HepG2 (cell line): Measurements from ENCODE around the gene SF3A2. TPM values are rescaled to one million over a fixed set of nuclear protein-coding genes. Genes with fewer than 3 reads are reported as not detected.

Experiments used
- ARID2 ChIP-seq: sonication (generic); formaldehyde crosslinking; IDR thresholded peaks from 2 replicates; pipeline ENCODE4 v1.8.1; 2022; ENCODE audit warnings: mild to moderate bottlenecking, missing genetic modification reagents, borderline replicate concordance
- ATF1 ChIP-seq: IDR thresholded peaks from 2 replicates; pipeline ENCODE4 v1.6.1; 2016; ENCODE audit warnings: mild to moderate bottlenecking, control low read depth
- CSRNP2 ChIP-seq: sonication (generic); formaldehyde crosslinking; conservative IDR thresholded peaks from 2 replicates; pipeline ENCODE4 v1.8.0; 2022; ENCODE audit warnings: low read depth, missing genetic modification reagents
- ETS1 ChIP-seq: sonication (generic); formaldehyde crosslinking; IDR thresholded peaks from 2 replicates; pipeline ENCODE4 v1.4.0; 2020; ENCODE audit warnings: missing genetic modification reagents
- GZF1 ChIP-seq: sonication (generic); formaldehyde crosslinking; IDR thresholded peaks from 2 replicates; pipeline ENCODE4 v1.5.1; 2020; ENCODE audit warnings: mild to moderate bottlenecking, missing genetic modification reagents
- HINFP ChIP-seq: sonication (generic); formaldehyde crosslinking; IDR thresholded peaks from 2 replicates; pipeline ENCODE4 v1.4.0; 2020; ENCODE audit warnings: low read depth, mild to moderate bottlenecking, missing genetic modification reagents
- HOMEZ ChIP-seq: IDR thresholded peaks from 2 replicates; pipeline ENCODE4 v1.6.1; 2016; ENCODE audit warnings: low read depth
- MZF1 ChIP-seq: sonication (generic); formaldehyde crosslinking; IDR thresholded peaks from 2 replicates; pipeline ENCODE4 v1.8.1; 2023; ENCODE audit warnings: mild to moderate bottlenecking, missing genetic modification reagents, borderline replicate concordance
- POLR2AphosphoS5 ChIP-seq: IDR thresholded peaks from 2 replicates; pipeline ENCODE4 v1.6.1; 2012; ENCODE audit warnings: low read depth, low read length
- RNF219 ChIP-seq: sonication (generic); formaldehyde crosslinking; IDR thresholded peaks from 2 replicates; pipeline ENCODE4 v1.5.0; 2020; ENCODE audit warnings: mild to moderate bottlenecking, missing genetic modification reagents
- SATB2 ChIP-seq: sonication (generic); formaldehyde crosslinking; IDR thresholded peaks from 2 replicates; pipeline ENCODE4 v1.5.0; 2020; ENCODE audit warnings: missing genetic modification reagents
- SMC3 ChIP-seq: IDR thresholded peaks from 2 replicates; pipeline ENCODE4 v1.6.1; 2011; ENCODE audit warnings: low read length, improper control_type of control experiment
- SSRP1 ChIP-seq: IDR thresholded peaks from 2 replicates; pipeline ENCODE4 v1.6.1; 2016; ENCODE audit warnings: control low read depth
- ZBTB26 ChIP-seq: IDR thresholded peaks from 2 replicates; pipeline ENCODE4 v1.6.1; 2016; ENCODE audit warnings: missing compliant biosample characterization, missing genetic modification reagents, borderline replicate concordance
- ZMYM4 ChIP-seq: sonication (generic); formaldehyde crosslinking; IDR thresholded peaks from 2 replicates; pipeline ENCODE4 v1.8.1; 2023; ENCODE audit warnings: mild to moderate bottlenecking, missing genetic modification reagents
- ZNF253 ChIP-seq: sonication (generic); formaldehyde crosslinking; IDR thresholded peaks from 2 replicates; pipeline ENCODE4 v1.8.0; 2022; ENCODE audit warnings: mild to moderate bottlenecking, missing genetic modification reagents, borderline replicate concordance
- ZNF546 ChIP-seq: sonication (generic); formaldehyde crosslinking; conservative IDR thresholded peaks from 2 replicates; pipeline ENCODE4 v1.8.1; 2023; ENCODE audit warnings: mild to moderate bottlenecking, missing genetic modification reagents
- ZNF564 ChIP-seq: sonication (generic); formaldehyde crosslinking; IDR thresholded peaks from 2 replicates; pipeline ENCODE4 v1.8.1; 2023; ENCODE audit warnings: mild to moderate bottlenecking, missing genetic modification reagents
- ZNF607 ChIP-seq: sonication (generic); formaldehyde crosslinking; IDR thresholded peaks from 2 replicates; pipeline ENCODE4 v1.5.1; 2020; ENCODE audit warnings: missing genetic modification reagents, mild to moderate bottlenecking, borderline replicate concordance
- polyA plus RNA-seq, 8 experiments: library from polyadenylated mRNA; depleted of rRNA in 3 of 8; stranded (reverse) in 7 of 8; unstranded in 1 of 8; fragments of >200 nt; fragmentation: Illumina TruSeq in 4 of 8; extraction: Trizol in 4 of 8; gene quantifications; 2 replicates each; pipeline versions ENCODE4 v1.2.1 to v1.2.3, GENCODE V29; 2011 to 2016; ENCODE audit warnings: low read depth in 4 of 8, missing spikeins in 1 of 8, mixed read lengths in 1 of 8; ENCODE audit not compliant: insufficient read depth in 1 of 8
- total RNA-seq, 5 experiments: library from RNA; depleted of rRNA; stranded (reverse); fragments of >200 nt; fragmentation: Illumina TruSeq; extraction: Trizol; gene quantifications; 2 replicates each; pipeline ENCODE4 v1.2.3, GENCODE V29; 2016; ENCODE audit warnings: low read depth in 1 of 5
- TF ChIP-seq, protein P1 (sequence below): IDR thresholded peaks from 2 replicates; pipeline ENCODE4 v1.6.1; 2016; ENCODE audit warnings: mild to moderate bottlenecking

SF3A2 gene
- total and polyA plus RNA-seq, 2 of the 13 experiments (the other 11 are each of a cell fraction or from before 2014, with no cell fraction given): 8.6 to 8.8 TPM

DNA sequence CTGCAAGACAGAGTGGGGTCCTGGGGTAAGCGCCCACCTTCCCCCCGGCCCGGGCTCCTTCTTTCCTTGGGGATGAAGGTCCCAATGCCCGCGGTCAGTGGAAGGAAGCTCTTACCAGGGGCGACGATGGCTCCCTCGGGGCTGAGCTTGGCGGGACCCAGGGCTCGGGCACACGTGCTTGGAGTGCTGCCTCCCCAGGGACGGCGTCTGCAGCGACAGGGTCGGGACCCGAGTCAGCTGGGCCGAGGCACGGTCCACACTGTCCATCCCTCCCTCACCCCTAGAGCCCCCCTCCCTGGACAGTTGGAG lies 16.1 kb downstream of the SF3A2 start (continued):
- TF ChIP-seq HINFP (CRISPR knock-in tag) (peak; percentile 51; the same call in 1 of the 2 replicates), ZNF564 (CRISPR knock-in tag) (no peak), CSRNP2 (no peak), ETS1 (CRISPR knock-in tag) (peak; percentile 90; the same call in 1 of the 2 replicates), ZNF253 (CRISPR knock-in tag) (0 out of 2 replicates have a peak, but pooled peaks have one; percentile 43), ZMYM4 (CRISPR knock-in tag) (no peak), SMC3 (no peak), HOMEZ (CRISPR knock-in tag) (no peak), ARID2 (CRISPR knock-in tag) (no peak), SATB2 (CRISPR knock-in tag) (peak; percentile 90), POLR2AphosphoS5 (no peak), ZNF607 (peak; percentile 41; the same call in 1 of the 2 replicates), ZBTB26 (CRISPR knock-in tag) (no peak), SSRP1 (CRISPR knock-in tag) (no peak), RNF219 (CRISPR knock-in tag) (no peak), GZF1 (no peak), ATF1 (CRISPR knock-in tag) (no peak), MZF1 (CRISPR knock-in tag) (no peak), ZNF546 (CRISPR knock-in tag) (no peak)
- TF ChIP-seq, protein P1, sequence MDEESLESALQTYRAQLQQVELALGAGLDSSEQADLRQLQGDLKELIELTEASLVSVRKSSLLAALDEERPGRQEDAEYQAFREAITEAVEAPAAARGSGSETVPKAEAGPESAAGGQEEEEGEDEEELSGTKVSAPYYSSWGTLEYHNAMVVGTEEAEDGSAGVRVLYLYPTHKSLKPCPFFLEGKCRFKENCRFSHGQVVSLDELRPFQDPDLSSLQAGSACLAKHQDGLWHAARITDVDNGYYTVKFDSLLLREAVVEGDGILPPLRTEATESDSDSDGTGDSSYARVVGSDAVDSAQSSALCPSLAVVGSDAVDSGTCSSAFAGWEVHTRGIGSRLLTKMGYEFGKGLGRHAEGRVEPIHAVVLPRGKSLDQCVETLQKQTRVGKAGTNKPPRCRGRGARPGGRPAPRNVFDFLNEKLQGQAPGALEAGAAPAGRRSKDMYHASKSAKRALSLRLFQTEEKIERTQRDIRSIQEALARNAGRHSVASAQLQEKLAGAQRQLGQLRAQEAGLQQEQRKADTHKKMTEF: no peak
